Brain pericyte (primary cell): Measurements from ENCODE around the gene PCNT.
"Not testable (repeated sequence)": the region's sequence is repeated elsewhere in the genome, so short reads cannot be mapped to it uniquely, and the experiment has no call there.

Source experiments
- DNase-seq: peaks from one replicate; pipeline ENCODE4 v3.0.0-alpha.2; 2012; ENCODE audit warnings: low read depth, low spot score

PCNT gene

DNA sequence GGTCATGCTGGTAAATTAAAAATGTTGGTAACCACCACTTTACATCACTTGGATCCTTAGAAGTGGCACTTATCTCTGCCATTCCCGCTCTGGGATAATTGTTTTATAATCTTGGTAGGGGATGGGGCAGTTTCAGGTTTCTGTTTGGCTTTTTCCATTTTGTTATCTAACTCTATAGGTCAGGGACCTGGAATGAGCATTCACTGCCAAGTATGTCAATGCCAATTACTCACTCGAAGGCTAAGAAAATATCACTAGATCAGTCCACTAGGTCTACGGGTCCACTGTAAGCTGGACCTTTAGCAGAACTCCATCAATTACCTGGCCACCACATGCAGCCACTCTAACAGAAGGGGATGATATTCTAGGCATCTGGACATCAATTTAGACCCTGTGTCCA lies 130.2 kb downstream of the PCNT start:
- DNase-seq = no peak

DNA sequence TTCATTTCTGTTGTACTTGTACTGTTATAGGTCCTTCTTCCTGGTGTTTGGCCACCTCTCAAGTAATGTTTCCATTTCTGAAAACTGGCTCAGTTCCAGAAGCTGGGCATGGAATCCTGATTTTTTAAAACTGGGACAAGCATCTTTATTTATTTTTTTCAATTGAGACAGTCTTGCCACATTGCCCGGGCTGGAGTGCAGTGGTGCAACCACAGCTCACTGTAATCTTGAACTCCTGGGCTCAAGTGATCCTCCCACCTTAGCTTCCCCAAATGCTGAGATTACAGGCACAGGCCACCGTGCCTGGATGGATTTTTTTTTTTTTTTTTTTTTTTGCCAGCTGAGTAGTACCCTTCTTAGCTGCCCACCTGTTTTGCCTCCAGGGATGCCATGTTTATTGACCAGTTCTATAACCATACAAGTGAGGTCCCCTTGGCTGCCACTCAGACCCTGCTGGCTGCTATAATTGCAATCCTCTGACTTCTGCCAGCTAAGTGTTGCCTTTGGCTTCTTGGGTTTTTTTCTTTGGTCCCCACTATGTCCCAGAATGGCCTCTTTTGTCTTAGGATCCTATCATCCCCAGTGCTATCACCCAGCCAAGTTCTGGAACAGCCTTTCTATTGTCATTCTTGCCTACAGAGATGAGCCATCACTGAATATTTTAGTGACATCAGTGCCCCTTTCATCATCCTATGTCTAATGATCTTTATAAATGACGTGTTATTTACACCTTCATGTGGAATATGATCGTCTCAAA lies 130.9 kb downstream of the PCNT start:
- DNase-seq = no peak

DNA sequence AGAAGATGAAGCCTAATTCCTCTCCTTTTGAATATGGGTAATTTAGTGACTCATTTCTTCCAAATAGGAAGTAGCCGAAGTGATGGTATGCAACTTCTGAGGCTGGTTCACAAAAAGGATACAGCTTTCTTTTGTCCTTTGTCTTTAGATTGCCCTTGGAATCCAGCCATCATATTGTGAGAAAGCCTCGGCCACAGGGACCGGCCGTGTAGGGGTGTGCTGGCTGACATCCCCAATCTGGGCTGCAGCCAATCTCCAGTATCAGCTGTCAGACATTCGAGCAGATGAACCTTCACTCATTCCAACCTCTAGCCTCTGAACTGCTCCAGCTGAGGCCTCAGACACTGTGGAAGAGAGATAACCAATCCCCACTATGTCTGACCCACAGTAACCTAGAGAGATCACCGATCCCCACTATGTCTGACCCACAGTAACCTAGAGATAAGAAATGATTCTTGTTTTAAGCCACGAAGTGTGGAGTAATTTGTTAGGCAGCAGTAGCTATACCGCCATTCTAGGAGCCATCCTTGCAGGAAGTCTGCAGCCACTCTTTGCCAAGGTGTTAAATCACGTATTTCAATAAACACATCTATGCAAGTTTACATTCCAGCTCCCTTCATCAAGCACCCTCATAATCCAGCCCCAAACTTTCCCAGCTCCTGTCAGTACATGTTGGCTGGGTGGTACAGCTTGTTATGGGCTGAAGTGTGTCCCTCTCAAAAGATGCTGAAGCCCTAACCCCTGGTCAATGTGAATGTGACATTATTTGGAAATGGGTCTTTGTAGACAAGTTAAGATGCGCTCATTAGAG lies 131.8 kb downstream of the PCNT start:
- no peak for DNase-seq

DNA sequence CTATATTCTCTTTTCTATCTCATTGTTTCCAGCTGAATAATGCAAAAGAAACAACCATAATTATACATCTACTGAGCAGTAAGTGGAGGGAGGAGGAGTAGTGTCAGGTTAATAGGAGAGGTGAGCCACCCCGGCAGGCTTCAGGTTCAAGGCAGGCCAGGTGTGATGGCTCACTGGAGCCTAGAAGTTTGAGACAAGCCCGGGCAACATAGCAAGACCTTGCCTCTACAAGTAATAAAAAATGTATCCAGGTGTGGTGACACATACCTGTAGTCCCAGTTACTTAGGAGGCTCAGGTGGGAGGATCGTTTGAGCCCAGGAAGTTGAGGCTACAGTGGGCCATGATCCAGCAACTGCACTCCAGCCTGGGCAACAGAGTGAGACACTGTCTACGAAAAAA lies 132.8 kb downstream of the PCNT start:
- no peak for DNase-seq

DNA sequence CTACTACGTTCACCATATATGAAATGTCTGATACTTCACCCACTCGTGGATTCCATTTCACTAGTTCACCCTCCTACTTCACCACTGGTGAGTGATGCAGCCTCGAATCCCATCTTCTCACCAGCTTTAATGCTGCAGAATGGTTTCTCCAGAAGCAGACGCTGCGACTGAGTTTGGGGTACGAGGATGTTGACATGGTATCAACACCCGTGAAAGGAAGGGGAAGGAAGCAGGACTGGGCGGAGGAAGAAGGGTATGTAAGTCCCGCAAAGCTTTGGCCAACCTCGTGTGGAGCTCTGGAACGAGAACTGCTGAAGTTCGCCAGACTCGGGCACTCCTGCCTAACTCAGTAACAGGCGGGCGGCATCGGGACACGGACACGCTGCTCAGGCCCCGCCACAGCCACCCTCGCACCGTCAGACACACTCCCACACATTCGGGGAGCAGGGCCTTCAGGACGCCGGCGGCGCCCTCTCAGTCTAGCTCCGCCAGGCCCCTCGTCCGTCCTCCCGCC lies 133.9 kb downstream of the PCNT start:
- DNase-seq = peak; percentile 1

DNA sequence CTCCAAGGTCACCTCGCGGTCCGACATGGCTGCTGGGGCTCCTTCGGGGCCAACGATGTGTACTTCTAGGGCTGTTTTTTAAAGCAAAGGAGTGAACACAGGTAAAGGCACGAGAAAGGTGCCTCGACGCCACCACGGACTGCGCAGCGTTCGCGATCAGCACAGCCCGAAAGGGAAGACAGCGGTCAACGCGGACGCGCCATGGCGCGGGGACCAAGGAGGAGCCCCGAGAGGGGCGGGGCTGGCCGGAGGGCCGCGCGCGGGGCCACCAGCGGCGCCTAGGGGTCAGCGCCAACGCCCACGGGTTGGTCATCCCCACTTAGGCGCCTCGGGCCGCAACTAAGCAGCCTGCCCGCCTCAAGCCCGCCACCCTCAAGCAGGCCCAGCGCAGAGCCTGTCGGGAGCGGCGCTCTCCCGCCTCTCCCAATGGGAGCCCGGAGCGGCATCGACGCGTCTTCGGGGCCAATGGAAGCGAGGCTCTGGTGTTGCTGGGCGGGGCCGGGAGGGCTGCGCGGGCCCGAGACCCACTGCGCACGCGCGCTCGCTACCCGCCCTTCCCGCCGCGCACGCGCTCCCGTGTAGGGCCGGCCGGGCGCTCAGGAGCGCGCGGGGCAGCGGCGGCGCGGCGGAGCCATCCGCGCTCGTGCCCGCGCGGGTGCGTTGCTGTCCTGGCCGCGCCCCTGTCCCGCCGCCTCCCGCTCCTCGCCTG lies 134.5 kb downstream of the PCNT start, which contains the start of gene DIP2A:
Gene DIP2A (plus strand): TSS at position 577 of the 709 bp plus-strand sequence. CDS start 241 bp downstream, outside the sequence.
- DNase-seq = peak; percentile 90

DNA sequence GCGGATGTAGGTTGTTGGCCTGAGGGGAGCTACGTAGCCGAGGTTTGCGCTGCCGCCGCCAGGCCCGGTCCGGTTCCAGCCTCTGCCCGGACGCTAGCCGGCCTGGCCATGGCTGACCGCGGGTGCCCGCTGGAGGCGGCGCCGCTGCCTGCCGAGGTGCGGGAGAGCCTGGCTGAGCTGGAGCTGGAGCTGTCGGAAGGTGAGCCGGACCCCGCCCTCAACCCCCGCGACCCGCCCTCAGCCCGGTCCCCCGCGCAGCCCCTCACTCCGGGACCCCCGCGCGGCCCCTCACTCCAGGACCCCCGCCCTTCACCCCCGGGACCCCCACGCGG lies 135.0 kb downstream of the PCNT start:
- no peak for DNase-seq

DNA sequence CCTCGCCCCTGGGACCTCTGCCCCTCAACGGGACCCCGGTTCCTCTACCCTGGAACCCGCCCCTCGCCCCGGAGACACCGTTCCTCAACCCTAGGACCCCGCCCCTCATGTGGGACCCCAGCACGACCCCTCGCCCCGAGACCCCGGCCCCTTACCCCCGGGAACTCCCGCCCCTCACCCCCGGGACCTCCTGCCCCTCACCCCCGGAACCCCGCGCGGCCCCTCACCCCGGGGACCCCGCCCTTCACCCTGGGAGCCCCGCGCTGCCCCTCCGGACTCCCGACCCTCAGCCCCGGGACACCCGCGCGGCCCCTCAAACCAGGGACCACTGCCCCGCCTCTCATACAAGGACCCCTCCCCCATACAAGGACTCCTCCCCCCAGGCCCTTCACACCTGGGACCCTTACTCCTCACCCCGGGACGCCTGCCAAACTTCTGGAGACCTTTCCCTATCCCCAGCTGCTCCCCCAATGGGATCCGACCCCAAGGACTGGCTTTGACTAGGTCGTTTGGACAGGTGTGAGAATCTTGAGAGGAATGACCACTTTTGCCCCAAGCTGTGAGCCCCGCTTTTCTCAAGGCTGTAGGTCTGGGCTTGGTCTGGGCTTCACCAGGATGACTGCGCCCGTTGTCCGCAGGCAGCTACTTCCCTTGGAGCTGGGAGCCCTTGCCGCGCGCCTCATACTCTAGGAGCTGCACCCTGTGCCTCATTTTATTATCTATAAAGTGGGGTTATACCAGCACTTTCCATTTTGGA lies 135.6 kb downstream of the PCNT start:
- DNase-seq = no peak

DNA sequence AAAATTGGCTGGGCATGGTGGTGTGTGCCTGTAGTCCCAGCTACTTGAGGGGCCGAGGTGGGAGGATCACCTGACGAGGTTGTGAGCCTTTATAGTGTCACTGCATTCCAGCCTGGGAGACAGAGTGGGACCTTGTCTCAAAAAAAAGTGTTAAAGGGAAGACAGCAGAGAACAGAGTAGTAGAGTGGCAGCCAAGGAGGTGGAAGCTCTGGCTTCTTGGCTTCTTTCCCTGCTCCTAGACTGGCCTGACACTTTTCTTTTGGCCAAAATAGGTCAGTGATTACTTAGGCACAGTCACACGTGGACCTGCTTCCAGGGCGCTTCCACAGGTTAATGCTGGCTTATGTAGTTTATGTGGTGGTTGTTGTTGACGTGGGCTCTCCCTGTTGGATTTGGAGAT lies 138.0 kb downstream of the PCNT start:
- no peak for DNase-seq

DNA sequence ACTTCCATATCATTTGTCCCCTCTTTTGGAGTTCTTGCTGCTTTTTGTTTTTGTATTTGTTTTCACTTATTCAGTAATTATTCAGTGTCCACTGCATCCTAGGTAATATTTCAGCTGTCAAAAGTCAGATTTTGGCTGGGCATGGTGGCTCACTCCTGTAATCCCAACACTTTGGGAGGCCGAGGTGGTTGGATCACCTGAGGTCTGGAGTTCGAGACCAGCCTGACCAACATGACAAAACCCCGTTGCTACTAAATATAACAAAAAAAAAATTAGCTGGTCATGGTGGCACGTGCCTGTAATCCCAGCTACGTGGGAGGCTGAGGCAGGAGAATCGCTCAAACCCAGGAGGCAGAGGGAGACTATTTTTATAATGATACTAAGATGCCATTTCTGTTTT lies 141.2 kb downstream of the PCNT start:
- not testable (repeated sequence) for DNase-seq

DNA sequence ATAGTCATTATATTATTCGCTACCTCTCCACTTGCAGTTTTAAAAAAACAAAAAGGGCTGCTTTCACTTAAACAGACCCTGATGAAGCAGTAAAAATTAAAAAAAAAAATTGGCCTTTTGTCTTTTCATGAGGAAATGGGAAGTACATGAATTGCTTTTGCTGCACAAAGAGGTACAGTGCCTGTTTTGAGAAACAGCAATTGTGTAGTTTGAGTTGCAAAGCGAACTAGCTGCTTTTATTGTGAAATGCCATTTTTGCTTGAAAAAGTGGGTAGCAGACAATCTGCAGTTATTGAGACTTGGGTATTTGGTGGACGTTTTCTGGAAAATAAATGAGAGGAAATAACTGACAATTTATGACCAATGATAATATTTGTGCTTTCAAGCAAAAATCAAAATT lies 141.7 kb downstream of the PCNT start:
- DNase-seq = no peak

DNA sequence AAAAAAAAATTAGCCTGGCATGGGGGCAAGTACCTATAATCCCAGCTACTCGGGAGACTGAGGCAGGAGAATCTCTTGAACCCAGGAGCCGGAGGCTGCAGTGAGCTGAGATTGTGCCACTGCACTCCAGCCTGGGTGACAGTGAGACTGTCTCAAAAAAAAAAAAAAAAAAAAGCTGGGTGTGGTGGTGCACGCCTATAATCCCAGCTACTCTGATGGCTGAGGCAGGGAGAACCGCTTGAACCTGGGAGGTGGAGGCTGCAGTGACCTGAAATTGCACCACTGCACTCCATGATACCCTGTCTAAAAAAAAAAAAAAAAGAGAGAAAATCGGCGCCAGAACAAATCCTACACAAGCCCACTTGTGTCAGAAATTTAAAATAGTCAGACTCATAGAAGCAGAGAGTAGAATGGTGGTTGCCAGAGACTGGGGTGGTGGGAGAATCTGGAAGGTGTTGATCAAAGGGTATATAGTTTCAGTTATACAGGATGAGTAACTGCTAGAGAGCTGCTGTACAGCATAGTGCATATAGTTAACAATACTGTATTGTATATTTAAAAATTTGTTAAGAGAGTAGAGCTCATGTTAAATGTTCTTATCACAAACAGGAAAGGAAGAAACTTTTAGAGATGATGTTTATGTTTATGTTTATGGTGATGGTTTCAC lies 144.3 kb downstream of the PCNT start:
- DNase-seq = no peak

DNA sequence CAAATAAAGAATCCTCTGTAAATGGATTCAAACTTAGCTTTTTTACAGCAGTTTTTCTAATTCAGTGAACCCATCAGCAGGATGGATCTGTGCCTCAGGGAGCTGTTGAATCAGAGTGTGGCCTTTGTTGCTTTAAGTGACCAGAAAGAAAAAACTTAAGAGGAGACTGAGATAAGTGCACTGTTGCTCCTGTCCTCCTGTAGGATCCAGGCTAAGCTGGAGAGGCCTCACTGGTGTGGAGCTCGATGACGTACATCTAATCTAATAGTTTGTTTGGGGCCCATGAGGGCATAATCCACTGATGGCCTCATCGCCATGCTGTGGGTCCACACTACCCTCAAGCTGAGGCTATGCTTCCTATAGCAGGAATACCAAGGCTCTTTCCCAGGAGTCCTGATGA lies 145.3 kb downstream of the PCNT start:
- DNase-seq = no peak

DNA sequence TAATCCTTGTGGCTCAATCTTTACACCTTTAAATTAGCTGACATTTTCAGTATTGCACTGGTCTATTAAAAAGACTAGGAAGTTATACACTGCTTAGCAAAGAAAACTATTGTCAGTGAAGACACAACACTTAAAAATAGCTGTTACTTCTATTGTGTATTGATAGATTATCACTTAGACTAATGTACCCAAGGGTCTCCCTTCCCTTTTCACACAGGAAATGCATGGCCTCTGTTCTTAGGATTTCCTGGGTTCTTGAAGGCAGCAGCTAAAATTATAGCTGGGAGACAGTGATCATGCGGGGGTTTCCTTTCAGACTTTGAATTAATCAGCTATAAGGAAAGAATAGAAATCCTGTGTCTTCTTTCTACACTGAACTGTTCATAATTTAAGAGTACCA lies 147.6 kb downstream of the PCNT start:
- DNase-seq = no peak

DNA sequence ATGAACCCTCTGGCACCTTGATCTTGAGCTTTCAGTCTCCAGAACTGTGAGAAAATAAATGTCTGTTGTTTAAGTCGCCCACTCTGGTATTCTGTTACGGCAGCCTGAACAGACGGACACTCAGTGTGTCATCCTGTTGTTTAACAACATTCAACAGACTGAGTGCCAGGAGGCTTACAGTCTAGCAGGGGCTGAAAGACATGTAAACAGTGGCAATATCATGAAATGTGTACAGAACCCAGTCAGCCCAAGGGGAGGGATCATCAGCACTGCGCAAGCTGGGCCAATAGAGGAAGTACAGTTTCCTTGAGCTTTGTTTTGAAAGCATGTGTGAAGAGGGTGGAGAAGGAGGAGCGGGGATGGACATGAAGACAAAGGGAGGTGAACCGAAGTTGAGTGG lies 148.3 kb downstream of the PCNT start:
- DNase-seq = no peak

DNA sequence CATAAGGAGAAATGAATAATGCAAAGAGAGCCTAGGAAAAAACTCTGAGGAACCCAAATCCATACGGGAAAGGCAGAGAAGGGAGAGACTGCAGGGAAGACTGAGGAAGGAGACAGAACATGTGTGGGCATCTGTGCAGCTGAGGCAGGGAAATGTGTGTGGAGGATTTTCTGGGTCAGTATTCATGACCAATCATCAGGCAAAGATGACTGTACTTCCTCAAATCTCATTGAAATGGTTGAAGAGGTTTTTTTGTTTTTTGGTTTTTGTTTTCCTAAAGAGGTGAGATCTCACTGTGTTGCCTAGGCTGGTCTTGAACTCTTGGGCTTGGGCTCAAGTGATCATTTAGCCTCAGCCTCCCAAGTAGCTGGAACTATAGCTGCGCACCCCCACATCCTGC lies 150.4 kb downstream of the PCNT start:
- no peak for DNase-seq

DNA sequence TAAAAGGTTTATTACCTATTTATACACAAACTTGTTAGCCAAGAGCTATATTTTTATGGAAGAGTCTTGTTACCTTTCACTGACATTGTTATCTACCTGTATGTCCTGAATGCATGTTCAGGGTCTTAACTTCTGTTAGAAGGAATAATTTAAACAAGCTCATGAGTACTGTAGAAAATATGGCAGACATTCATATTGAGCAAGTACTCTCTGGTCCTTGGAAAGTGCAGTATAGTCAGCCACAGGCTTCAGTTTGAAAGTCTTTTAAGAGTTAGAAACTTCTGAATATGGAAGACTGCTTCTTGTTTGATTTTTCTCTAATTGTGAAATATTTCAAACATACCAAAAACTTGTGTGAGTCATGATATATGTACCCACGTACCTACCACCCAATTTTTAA lies 151.3 kb downstream of the PCNT start:
- DNase-seq = no peak

DNA sequence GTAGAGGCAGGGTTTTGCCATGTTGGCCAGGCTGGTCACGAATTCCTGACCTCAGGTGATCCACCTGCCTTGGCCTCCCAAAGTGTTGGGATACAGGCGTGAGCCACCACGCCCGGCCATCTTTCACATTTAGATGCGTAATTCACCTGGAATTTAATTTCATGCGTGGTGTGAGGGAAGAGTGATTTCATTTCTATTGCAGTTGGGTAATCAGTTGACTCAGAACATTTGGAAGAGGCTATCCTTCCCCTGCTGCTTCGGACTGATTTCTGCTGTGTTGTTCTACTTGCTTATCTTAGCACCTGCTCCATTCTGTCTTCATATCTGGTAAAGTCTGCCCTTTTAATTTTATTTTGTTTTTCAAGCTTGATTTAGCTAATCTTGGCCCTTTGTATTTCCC lies 153.8 kb downstream of the PCNT start:
- DNase-seq = no peak

DNA sequence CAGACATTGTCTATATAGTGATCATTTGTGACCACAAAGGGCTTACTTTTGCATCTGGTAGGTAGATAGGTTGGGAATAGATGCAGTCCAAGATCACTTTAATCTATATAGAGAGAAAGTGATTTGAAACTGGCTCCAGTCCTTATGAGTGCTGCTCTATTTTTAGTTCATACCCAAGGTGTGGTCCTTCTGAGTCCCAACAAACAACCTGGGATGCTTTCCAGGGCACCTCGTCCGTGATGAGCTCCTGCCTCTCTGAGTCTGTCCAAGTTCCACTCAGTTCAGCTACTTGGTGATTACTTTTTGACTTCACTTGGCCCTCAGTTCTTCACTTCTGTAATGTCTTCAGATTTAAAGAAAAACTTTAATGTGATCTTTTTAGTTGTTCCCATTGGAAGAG lies 155.0 kb downstream of the PCNT start:
- no peak for DNase-seq

DNA sequence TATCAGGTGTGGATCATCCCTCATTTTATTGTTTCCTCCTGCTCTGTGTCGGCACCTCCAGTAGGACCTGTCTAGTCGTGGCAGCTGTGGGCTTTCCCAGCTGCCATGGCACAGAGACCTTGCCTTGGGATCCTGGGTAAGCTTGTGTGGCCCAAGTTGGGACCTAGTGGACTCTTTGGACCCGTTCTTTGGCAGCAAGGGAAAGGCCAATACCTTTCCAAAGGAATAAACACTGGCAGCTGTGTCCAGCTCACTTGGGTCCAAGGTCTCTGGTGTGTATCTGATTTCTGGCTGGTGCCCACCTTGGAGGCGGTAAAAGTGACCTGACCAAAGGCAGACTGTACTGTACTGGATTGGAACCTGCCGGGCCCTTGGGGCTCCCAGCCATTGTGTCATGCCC lies 156.5 kb downstream of the PCNT start:
- DNase-seq = no peak

DNA sequence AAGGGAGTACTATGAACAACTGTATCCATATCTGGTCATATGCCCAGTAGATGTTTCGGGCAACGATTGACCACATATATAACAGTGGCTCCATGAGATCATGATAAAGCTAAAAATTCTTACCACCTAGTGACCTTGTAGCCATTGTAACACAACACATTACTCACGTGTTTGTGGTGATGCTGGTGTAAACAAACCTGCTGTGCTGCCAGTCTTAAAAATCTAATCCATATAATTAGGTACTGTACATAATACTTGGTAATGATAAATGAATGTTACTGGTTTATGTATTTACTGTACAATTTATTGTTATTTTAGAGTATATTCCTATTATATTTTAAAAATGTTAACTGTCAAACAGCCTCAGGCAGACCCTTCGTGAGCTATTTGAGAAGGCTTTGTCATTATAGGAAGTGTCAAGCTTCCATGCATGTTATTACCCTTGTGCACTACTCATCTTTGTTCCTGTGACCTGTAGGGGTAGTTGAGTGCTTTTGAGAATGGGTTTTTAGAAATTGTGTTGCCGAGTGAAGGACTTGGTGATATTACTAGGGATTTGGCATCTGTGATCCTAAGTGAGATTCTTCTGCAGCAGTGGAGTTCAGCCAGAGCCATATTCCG lies 158.4 kb downstream of the PCNT start:
- no peak for DNase-seq
